Measurements from ENCODE around the gene CPEB4. TPM values are rescaled to one million over a fixed set of nuclear protein-coding genes. Genes with fewer than 3 reads are reported as not detected.

Gene CPEB4
- total RNA-seq, 2 experiments from 2014 or later, result 18.3 to 19.2 TPM

DNA sequence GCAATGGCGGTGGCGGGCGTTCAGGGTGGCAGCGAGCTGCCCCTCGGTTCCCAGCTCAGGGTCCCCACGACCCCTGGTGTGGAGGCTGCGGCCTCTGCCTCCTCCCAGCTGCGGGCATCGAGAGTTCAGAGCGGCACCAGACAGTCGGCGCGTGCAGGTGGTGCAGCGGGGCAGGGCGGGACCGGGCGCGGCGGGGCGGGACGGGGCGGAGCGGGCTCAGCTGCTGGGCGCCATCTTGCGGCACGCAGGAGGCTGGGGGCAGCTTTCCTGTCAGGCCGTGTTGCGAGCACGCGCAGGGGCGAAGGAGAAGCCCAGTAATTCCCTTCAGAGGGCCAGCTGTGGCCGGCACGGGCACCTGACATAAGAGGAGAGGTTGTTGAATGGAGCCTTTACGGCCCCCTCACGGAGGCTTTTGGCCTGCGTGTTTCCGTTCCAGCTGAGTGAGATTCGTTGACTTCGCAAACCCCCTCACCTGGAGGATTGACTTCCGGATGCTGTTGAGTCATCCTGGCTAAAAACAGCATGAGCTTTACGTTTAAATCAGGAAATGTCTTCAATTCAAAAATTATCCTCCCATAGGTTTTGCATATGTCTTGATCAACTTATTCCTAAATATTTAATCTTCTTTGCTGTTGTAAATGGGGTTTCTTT is 101.4 kb downstream of the CPEB4 start:
- CTCF ChIA-PET, result no interaction called here
- Mint-ChIP-seq H3K27ac (no peak overlapping the region), H3K4me3 (no peak overlapping the region), H3K27me3 (peaks cover 15% of the 10 kb centered on the region), H3K4me1 (ENCODE audit: low read depth) (no peaks in the 10 kb centered on the region), H3K9me3 (no peaks in the 10 kb centered on the region), H3K36me3 (ENCODE audit: low read depth) (no peaks in the 10 kb centered on the region)
- Histone ChIP-seq H3K27ac (ENCODE audit: low read depth in 1 of 2, low read length in 2 of 2) (no peak overlapping the region), H3K4me1 (ENCODE audit: insufficient read depth, low read length) (no peaks in the 10 kb centered on the region), H3K4me3 (ENCODE audit: low read length) (no peak overlapping the region), H3K27me3 (ENCODE audit: control insufficient read depth in 1 of 2, insufficient read depth in 2 of 2, low read length in 2 of 2) (peaks cover 0 to 2% of the 10 kb centered on the region in 2 experiments), H3K9me3 (ENCODE audit: control insufficient read depth in 1 of 2, insufficient read depth in 1 of 2, low read length in 2 of 2) (peaks cover 0 to 8% of the 10 kb centered on the region in 2 experiments), H3K36me3 (ENCODE audit: insufficient read depth, low read length) (no peaks in the 10 kb centered on the region)
- POLR2A ChIA-PET, result interaction anchor here (0.6 kb wide), 1 partner anchor 314 kb away, joined by 3 read pairs; no protein-coding TSS in a partner anchor
- DNase-seq, result no peak
- intact Hi-C loops (cut with DNase I, micrococcal nuclease), result no loop called here
- TF ChIP-seq, protein P1, sequence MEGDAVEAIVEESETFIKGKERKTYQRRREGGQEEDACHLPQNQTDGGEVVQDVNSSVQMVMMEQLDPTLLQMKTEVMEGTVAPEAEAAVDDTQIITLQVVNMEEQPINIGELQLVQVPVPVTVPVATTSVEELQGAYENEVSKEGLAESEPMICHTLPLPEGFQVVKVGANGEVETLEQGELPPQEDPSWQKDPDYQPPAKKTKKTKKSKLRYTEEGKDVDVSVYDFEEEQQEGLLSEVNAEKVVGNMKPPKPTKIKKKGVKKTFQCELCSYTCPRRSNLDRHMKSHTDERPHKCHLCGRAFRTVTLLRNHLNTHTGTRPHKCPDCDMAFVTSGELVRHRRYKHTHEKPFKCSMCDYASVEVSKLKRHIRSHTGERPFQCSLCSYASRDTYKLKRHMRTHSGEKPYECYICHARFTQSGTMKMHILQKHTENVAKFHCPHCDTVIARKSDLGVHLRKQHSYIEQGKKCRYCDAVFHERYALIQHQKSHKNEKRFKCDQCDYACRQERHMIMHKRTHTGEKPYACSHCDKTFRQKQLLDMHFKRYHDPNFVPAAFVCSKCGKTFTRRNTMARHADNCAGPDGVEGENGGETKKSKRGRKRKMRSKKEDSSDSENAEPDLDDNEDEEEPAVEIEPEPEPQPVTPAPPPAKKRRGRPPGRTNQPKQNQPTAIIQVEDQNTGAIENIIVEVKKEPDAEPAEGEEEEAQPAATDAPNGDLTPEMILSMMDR (IDR thresholded peaks at IDR 0.05), result no peak
- no peak for ATAC-seq (ENCODE audit: poor library complexity)

GRCh38 chr5:173997331-173997730 is 109.2 kb downstream of the CPEB4 start:
- H3K4me3 Mint-ChIP-seq, result no peak overlapping the region
- TF ChIP-seq, protein P1 (IDR thresholded peaks at IDR 0.05), result no peak

DNA sequence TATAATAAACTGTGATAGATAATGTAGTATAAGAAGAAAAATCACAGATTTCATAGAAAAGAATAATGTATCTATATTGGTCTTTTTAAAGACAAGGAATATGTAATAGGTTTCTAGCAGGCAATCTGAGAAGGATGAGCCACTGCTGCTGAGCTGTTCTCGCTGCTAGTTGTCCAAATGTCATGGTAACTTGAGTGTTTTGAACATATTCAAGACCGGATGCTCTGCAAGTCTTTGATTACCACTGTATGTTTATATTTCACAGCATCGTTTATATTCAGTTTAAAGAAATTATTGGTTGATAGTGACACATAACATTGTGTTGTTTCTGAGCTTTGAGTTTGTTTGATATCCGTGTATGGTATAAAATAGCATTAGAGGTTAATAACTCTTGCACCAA is 110.4 kb downstream of the CPEB4 start:
- Histone ChIP-seq H3K4me3 (ENCODE audit: low read length) (no peak overlapping the region), H3K36me3 (ENCODE audit: insufficient read depth, low read length) (no peaks in the 10 kb centered on the region), H3K27ac (ENCODE audit: low read depth in 1 of 2, low read length in 2 of 2) (no peak overlapping the region), H3K27me3 (ENCODE audit: control insufficient read depth in 1 of 2, insufficient read depth in 2 of 2, low read length in 2 of 2) (peaks cover 0 to 5% of the 10 kb centered on the region in 2 experiments), H3K9me3 (ENCODE audit: control insufficient read depth in 1 of 2, insufficient read depth in 1 of 2, low read length in 2 of 2) (no peaks in the 10 kb centered on the region), H3K4me1 (ENCODE audit: insufficient read depth, low read length) (no peaks in the 10 kb centered on the region)
- ChIA-PET POLR2A (no interaction called here), CTCF (no interaction called here)
- no peak overlapping the region for H3K27ac Mint-ChIP-seq
- no peaks in the 10 kb centered on the region for H3K36me3 Mint-ChIP-seq (ENCODE audit: low read depth)
- ATAC-seq (ENCODE audit: poor library complexity), result no peak
- H3K4me3 Mint-ChIP-seq, result no peak overlapping the region
- peaks cover 43% of the 10 kb centered on the region for H3K27me3 Mint-ChIP-seq
- no peaks in the 10 kb centered on the region for H3K4me1 Mint-ChIP-seq (ENCODE audit: low read depth)
- no peak for DNase-seq
- intact Hi-C loops (cut with DNase I, micrococcal nuclease), result no loop called here
- TF ChIP-seq, protein P1 (IDR thresholded peaks at IDR 0.05), result no peak
- no peaks in the 10 kb centered on the region for H3K9me3 Mint-ChIP-seq

More at GRCh38 chr5:173997331-173997730, 109.2 kb downstream of the CPEB4 start:
- Histone ChIP-seq H3K9me3 (ENCODE audit: control insufficient read depth in 1 of 2, insufficient read depth in 1 of 2, low read length in 2 of 2) (no peaks in the 10 kb centered on the region), H3K27me3 (ENCODE audit: control insufficient read depth in 1 of 2, insufficient read depth in 2 of 2, low read length in 2 of 2) (peaks cover 0 to 5% of the 10 kb centered on the region in 2 experiments), H3K4me3 (ENCODE audit: low read length) (no peak overlapping the region), H3K4me1 (ENCODE audit: insufficient read depth, low read length) (no peaks in the 10 kb centered on the region), H3K36me3 (ENCODE audit: insufficient read depth, low read length) (no peaks in the 10 kb centered on the region), H3K27ac (ENCODE audit: low read depth in 1 of 2, low read length in 2 of 2) (no peak overlapping the region)
- H3K4me1 Mint-ChIP-seq (ENCODE audit: low read depth), result no peaks in the 10 kb centered on the region
- no peak overlapping the region for H3K27ac Mint-ChIP-seq
- POLR2A ChIA-PET, result no interaction called here
- H3K27me3 Mint-ChIP-seq, result peaks cover 39% of the 10 kb centered on the region
- ATAC-seq (ENCODE audit: poor library complexity) (no peak), DNase-seq (no peak)
- H3K9me3 Mint-ChIP-seq, result no peaks in the 10 kb centered on the region
- intact Hi-C loops (cut with DNase I, micrococcal nuclease), result no loop called here
- CTCF ChIA-PET, result no interaction called here
- H3K36me3 Mint-ChIP-seq (ENCODE audit: low read depth), result no peaks in the 10 kb centered on the region
